Measurements from ENCODE around the gene ACTL8. TPM values are rescaled to one million over a fixed set of nuclear protein-coding genes. Genes with fewer than 3 reads are reported as not detected.

ACTL8 gene
- total RNA-seq, 1 experiment from 2014 or later: not detected

- no TSS peak for BruUV-seq (replicated peaks)
- Mint-ChIP-seq H3K36me3 (ENCODE audit: insufficient read depth, unreplicated experiment) (peaks cover 4% of the 10 kb centered on the region), H3K4me1 (ENCODE audit: low read depth, unreplicated experiment) (no peaks in the 10 kb centered on the region), H3K27ac (ENCODE audit: unreplicated experiment) (no peak overlapping the region), H3K27me3 (ENCODE audit: unreplicated experiment) (peaks cover 96% of the 10 kb centered on the region), H3K9me3 (ENCODE audit: low read depth, unreplicated experiment) (no peaks in the 10 kb centered on the region), H3K4me3 (ENCODE audit: low read depth, unreplicated experiment) (no peak overlapping the region)
- intact Hi-C loops (cut with micrococcal nuclease; ENCODE audit: unreplicated experiment): no loop called here
- CTCF ChIA-PET: interaction anchor here (0.6 kb wide), 1 partner anchor 777 kb away, joined by 6 read pairs; no protein-coding TSS in a partner anchor
- no peak for DNase-seq
- TF ChIP-seq CTCF (IDR thresholded peaks at IDR 0.05; ENCODE audit: unreplicated experiment): no peak
These were observed 19.3 kb downstream of the ACTL8 start for GRCh38 chr1:17774452-17774851.

- Mint-ChIP-seq H3K27ac (ENCODE audit: unreplicated experiment) (no peak overlapping the region), H3K4me1 (ENCODE audit: low read depth, unreplicated experiment) (no peaks in the 10 kb centered on the region), H3K36me3 (ENCODE audit: insufficient read depth, unreplicated experiment) (peaks cover 4% of the 10 kb centered on the region), H3K27me3 (ENCODE audit: unreplicated experiment) (peaks cover 87% of the 10 kb centered on the region), H3K9me3 (ENCODE audit: low read depth, unreplicated experiment) (no peaks in the 10 kb centered on the region), H3K4me3 (ENCODE audit: low read depth, unreplicated experiment) (no peak overlapping the region)
- no peak for TF ChIP-seq CTCF (IDR thresholded peaks at IDR 0.05; ENCODE audit: unreplicated experiment)
- no TSS peak for BruUV-seq (replicated peaks)
- intact Hi-C loops (cut with micrococcal nuclease; ENCODE audit: unreplicated experiment): no loop called here
- DNase-seq: no peak
- CTCF ChIA-PET: no interaction called here
These were observed 20.7 kb downstream of the ACTL8 start for GRCh38 chr1:17775796-17776195.

GRCh38 chr1:17776426-17776825 is 21.3 kb downstream of the ACTL8 start:
- CTCF ChIA-PET: interaction anchor here (0.6 kb wide), 1 partner anchor 36 kb away, joined by 4 read pairs; no protein-coding TSS in a partner anchor
- Mint-ChIP-seq H3K27ac (ENCODE audit: unreplicated experiment) (no peak overlapping the region), H3K9me3 (ENCODE audit: low read depth, unreplicated experiment) (no peaks in the 10 kb centered on the region), H3K27me3 (ENCODE audit: unreplicated experiment) (peaks cover 81% of the 10 kb centered on the region), H3K36me3 (ENCODE audit: insufficient read depth, unreplicated experiment) (peaks cover 4% of the 10 kb centered on the region), H3K4me1 (ENCODE audit: low read depth, unreplicated experiment) (no peaks in the 10 kb centered on the region), H3K4me3 (ENCODE audit: low read depth, unreplicated experiment) (no peak overlapping the region)
- BruUV-seq (replicated peaks): no TSS peak
- TF ChIP-seq CTCF (IDR thresholded peaks at IDR 0.05; ENCODE audit: unreplicated experiment): no peak
- DNase-seq: no peak
- intact Hi-C loops (cut with micrococcal nuclease; ENCODE audit: unreplicated experiment): no loop called here

- Mint-ChIP-seq H3K27me3 (ENCODE audit: unreplicated experiment) (peaks cover 72% of the 10 kb centered on the region), H3K36me3 (ENCODE audit: insufficient read depth, unreplicated experiment) (peaks cover 4% of the 10 kb centered on the region), H3K4me3 (ENCODE audit: low read depth, unreplicated experiment) (no peak overlapping the region), H3K4me1 (ENCODE audit: low read depth, unreplicated experiment) (no peaks in the 10 kb centered on the region), H3K9me3 (ENCODE audit: low read depth, unreplicated experiment) (no peaks in the 10 kb centered on the region), H3K27ac (ENCODE audit: unreplicated experiment) (no peak overlapping the region)
- TF ChIP-seq CTCF (IDR thresholded peaks at IDR 0.05; ENCODE audit: unreplicated experiment): no peak
- CTCF ChIA-PET: no interaction called here
- no peak for DNase-seq
- intact Hi-C loops (cut with micrococcal nuclease; ENCODE audit: unreplicated experiment): no loop called here
- no TSS peak for BruUV-seq (replicated peaks)
These were observed 22.2 kb downstream of the ACTL8 start for GRCh38 chr1:17777330-17777729.
